Measurements from ENCODE around the gene NDE1. TPM values are rescaled to one million over a fixed set of nuclear protein-coding genes. Genes with fewer than 3 reads are reported as not detected.

Gene NDE1
- total RNA-seq, 2 donors from 2014 or later: 60.5 to 69.2 TPM

- no peaks in the 10 kb centered on the region for H3K9me3 Mint-ChIP-seq
- TF ChIP-seq CTCF (conservative IDR thresholded peaks at IDR 0.05): no peak
- 93% methylated on average over 7 of the region's 7 CpGs; no CpG with 5 or more reads in 1 of the 2 experiments for WGBS, 2 experiments (ENCODE audit: insufficient coverage in 1 of 2, insufficient read length in 1 of 2)
- no peaks in the 10 kb centered on the region for H3K27me3 Mint-ChIP-seq (ENCODE audit: insufficient read depth)
- Histone ChIP-seq H3K4me3 (ENCODE audit: low read length) (no peak overlapping the region), H3K27ac (ENCODE audit: low read depth, low read length) (no peak overlapping the region), H3K9ac (ENCODE audit: extremely low read depth, low read length, poor library complexity, severe bottlenecking) (no peak overlapping the region), H3K27me3 (ENCODE audit: control insufficient read depth, insufficient read depth, low read length, poor library complexity, severe bottlenecking) (no peaks in the 10 kb centered on the region), H3K36me3 (ENCODE audit: control insufficient read depth, insufficient read depth, low read length) (no peaks in the 10 kb centered on the region), H3K9me3 (ENCODE audit: control insufficient read depth, low read length) (no peaks in the 10 kb centered on the region), H3K4me1 (ENCODE audit: control insufficient read depth, insufficient read depth, low read length) (no peaks in the 10 kb centered on the region)
- peaks cover 2% of the 10 kb centered on the region for H3K36me3 Mint-ChIP-seq (ENCODE audit: low read depth)
- no peak for DNase-seq
- no peak overlapping the region for H3K27ac Mint-ChIP-seq
- no peak overlapping the region for H3K4me3 Mint-ChIP-seq
- H3K4me1 Mint-ChIP-seq: no peaks in the 10 kb centered on the region
These were observed 59.0 kb downstream of the NDE1 start for GRCh38 chr16:15708997-15709396.

- Histone ChIP-seq H3K4me1 (ENCODE audit: control insufficient read depth, insufficient read depth, low read length) (no peaks in the 10 kb centered on the region), H3K4me3 (ENCODE audit: low read length) (no peak overlapping the region), H3K27ac (ENCODE audit: low read depth, low read length) (no peak overlapping the region), H3K27me3 (ENCODE audit: control insufficient read depth, insufficient read depth, low read length, poor library complexity, severe bottlenecking) (no peaks in the 10 kb centered on the region), H3K36me3 (ENCODE audit: control insufficient read depth, insufficient read depth, low read length) (no peaks in the 10 kb centered on the region), H3K9me3 (ENCODE audit: control insufficient read depth, low read length) (no peaks in the 10 kb centered on the region), H3K9ac (ENCODE audit: extremely low read depth, low read length, poor library complexity, severe bottlenecking) (no peak overlapping the region)
- Mint-ChIP-seq H3K27me3 (ENCODE audit: insufficient read depth) (no peaks in the 10 kb centered on the region), H3K27ac (peak overlapping the region; percentile 29), H3K4me3 (no peak overlapping the region), H3K36me3 (ENCODE audit: low read depth) (peaks cover 4% of the 10 kb centered on the region), H3K4me1 (no peaks in the 10 kb centered on the region), H3K9me3 (no peaks in the 10 kb centered on the region)
- 94% methylated on average over 11 to 29 of the region's 29 CpGs for WGBS, 2 experiments (ENCODE audit: insufficient coverage in 1 of 2, insufficient read length in 1 of 2)
- no peak for TF ChIP-seq CTCF (conservative IDR thresholded peaks at IDR 0.05)
- DNase-seq: peak; percentile 49
These were observed 64.5 kb downstream of the NDE1 start for GRCh38 chr16:15714393-15715172.

- no peaks in the 10 kb centered on the region for H3K27me3 ChIP-seq (ENCODE audit: control insufficient read depth, insufficient read depth, low read length, poor library complexity, severe bottlenecking)
- Mint-ChIP-seq H3K36me3 (ENCODE audit: low read depth) (peaks cover 4% of the 10 kb centered on the region), H3K27ac (no peak overlapping the region), H3K4me3 (no peak overlapping the region), H3K27me3 (ENCODE audit: insufficient read depth) (no peaks in the 10 kb centered on the region), H3K9me3 (no peaks in the 10 kb centered on the region), H3K4me1 (no peaks in the 10 kb centered on the region)
- WGBS, 2 experiments (ENCODE audit: insufficient coverage in 1 of 2, insufficient read length in 1 of 2): 95 to 98% methylated on average over 4 to 5 of the region's 5 CpGs
- TF ChIP-seq CTCF (conservative IDR thresholded peaks at IDR 0.05): no peak
- no peaks in the 10 kb centered on the region for H3K9me3 ChIP-seq (ENCODE audit: control insufficient read depth, low read length)
- no peak overlapping the region for H3K4me3 ChIP-seq (ENCODE audit: low read length)
- H3K4me1 ChIP-seq (ENCODE audit: control insufficient read depth, insufficient read depth, low read length): no peaks in the 10 kb centered on the region
- no peak overlapping the region for H3K9ac ChIP-seq (ENCODE audit: extremely low read depth, low read length, poor library complexity, severe bottlenecking)
- DNase-seq: no peak
- H3K27ac ChIP-seq (ENCODE audit: low read depth, low read length): no peak overlapping the region
- no peaks in the 10 kb centered on the region for H3K36me3 ChIP-seq (ENCODE audit: control insufficient read depth, insufficient read depth, low read length)
These were observed 65.2 kb downstream of the NDE1 start for GRCh38 chr16:15715221-15715620.
